SJCRH30 (cell line): Measurements from ENCODE around the gene AMOT. TPM values are rescaled to one million over a fixed set of nuclear protein-coding genes. Genes with fewer than 3 reads are reported as not detected.
A peak's percentile ranks its signal among the peaks of the same experiment; 100 is the strongest.

Source experiments
- DNase-seq, 2 experiments: peaks; one replicate each; pipeline ENCODE4 v3.0.0-alpha.2; 2015 to 2020
- H3K27ac ChIP-seq: fragments of 250-450 bp; sonication (Bioruptor Pico); 2 replicates; pipeline ENCODE4 v1.5.1; 2020; ENCODE audit warnings: mild to moderate bottlenecking, moderate library complexity
- H3K27me3 ChIP-seq: fragments of 250-450 bp; sonication (Bioruptor Pico); 2 replicates; pipeline ENCODE4 v1.5.1; 2020; ENCODE audit warnings: mild to moderate bottlenecking, moderate library complexity
- H3K36me3 ChIP-seq: fragments of 250-450 bp; sonication (Bioruptor Pico); 2 replicates; pipeline ENCODE4 v1.5.1; 2020; ENCODE audit warnings: mild to moderate bottlenecking, moderate library complexity
- H3K4me1 ChIP-seq: fragments of 250-450 bp; sonication (Bioruptor Pico); 2 replicates; pipeline ENCODE4 v1.5.1; 2020; ENCODE audit warnings: mild to moderate bottlenecking, moderate library complexity
- H3K4me3 ChIP-seq: fragments of 250-450 bp; sonication (Bioruptor Pico); 2 replicates; pipeline ENCODE4 v1.5.1; 2020; ENCODE audit warnings: mild to moderate bottlenecking, moderate library complexity
- H3K9me3 ChIP-seq: fragments of 250-450 bp; sonication (Bioruptor Pico); replicated peaks from 2 replicates; pipeline ENCODE4 v1.5.1; 2020; ENCODE audit warnings: mild to moderate bottlenecking, moderate library complexity
- total RNA-seq: library from RNA; depleted of rRNA; stranded (reverse); fragments of >200 nt; shearing (Covaris generic); gene quantifications from 2 replicates; pipeline ENCODE4 v1.2.3, GENCODE V29; 2014

AMOT gene
- total RNA-seq, 1 experiment from 2014 or later: 42.7 TPM

GRCh38 chrX:112851161-112851779, 10.6 kb upstream of the AMOT start:
- Histone ChIP-seq H3K9me3 (no peaks in the 10 kb centered on the region), H3K27me3 (no peaks in the 10 kb centered on the region), H3K4me3 (no peak overlapping the region), H3K36me3 (no peaks in the 10 kb centered on the region), H3K27ac (no peak overlapping the region), H3K4me1 (peaks cover 33% of the 10 kb centered on the region)
- no peak for DNase-seq

- Histone ChIP-seq H3K27ac (no peak overlapping the region), H3K4me1 (peaks cover 43% of the 10 kb centered on the region)
Measured at GRCh38 chrX:112849016-112849415, 8.4 kb upstream of the AMOT start.

DNA sequence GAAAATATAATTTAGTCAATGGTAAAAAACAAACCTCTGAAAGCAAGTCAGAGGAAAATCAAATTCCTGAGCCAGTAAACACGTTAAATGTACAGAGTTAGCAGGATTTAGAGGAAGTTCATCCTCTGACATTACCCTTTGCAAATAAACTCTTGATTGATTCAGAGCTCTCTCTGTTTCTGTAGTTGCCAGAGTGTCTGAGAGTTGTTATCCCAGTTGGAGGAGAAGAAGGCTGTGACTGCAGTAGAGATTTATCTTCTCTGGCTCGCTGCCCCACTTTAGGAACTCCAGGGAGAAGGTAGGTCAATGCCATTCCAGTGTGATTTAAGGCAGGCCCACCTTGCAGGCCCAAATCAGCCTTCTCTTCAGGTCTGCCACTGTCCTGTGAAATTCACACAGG, 6.2 kb upstream of the AMOT start:
- H3K9me3 ChIP-seq: no peaks in the 10 kb centered on the region
- H3K27me3 ChIP-seq: no peaks in the 10 kb centered on the region
- H3K36me3 ChIP-seq: no peaks in the 10 kb centered on the region
- DNase-seq: no peak
- no peak overlapping the region for H3K27ac ChIP-seq
- H3K4me3 ChIP-seq: no peak overlapping the region
- peaks cover 30% of the 10 kb centered on the region for H3K4me1 ChIP-seq

More at GRCh38 chrX:112849016-112849415, 8.4 kb upstream of the AMOT start:
- H3K36me3 ChIP-seq: no peaks in the 10 kb centered on the region
- H3K4me3 ChIP-seq: no peak overlapping the region
- H3K27me3 ChIP-seq: no peaks in the 10 kb centered on the region
- no peaks in the 10 kb centered on the region for H3K9me3 ChIP-seq
- DNase-seq: peak in 1 of 2 experiments; percentile 35

- Histone ChIP-seq H3K27me3 (no peaks in the 10 kb centered on the region), H3K9me3 (no peaks in the 10 kb centered on the region), H3K36me3 (no peaks in the 10 kb centered on the region), H3K27ac (no peak overlapping the region), H3K4me1 (peaks cover 24% of the 10 kb centered on the region), H3K4me3 (no peak overlapping the region)
- DNase-seq: peak; percentile 19 to 31
Measured at GRCh38 chrX:112846187-112846586, 5.6 kb upstream of the AMOT start.

DNA sequence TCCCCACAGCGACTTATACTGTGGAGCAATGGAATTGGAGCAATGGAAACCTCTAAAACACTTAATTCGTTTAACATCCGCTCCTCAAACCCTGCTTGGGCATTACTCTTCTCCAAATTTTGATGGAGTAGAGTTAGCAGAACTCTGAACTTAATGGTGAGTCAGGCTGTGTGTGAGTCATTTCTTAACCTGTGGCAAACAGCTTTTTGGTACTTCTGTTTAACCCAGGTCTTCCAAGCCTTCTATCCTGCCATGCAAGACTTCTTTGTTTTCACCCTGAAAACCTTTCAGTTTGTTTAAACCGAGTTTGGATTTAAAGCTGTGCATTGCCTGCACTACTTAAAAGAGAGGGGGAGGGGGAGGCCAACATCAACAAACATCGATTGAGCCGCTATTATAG, 3.6 kb upstream of the AMOT start:
- no peaks in the 10 kb centered on the region for H3K27me3 ChIP-seq
- DNase-seq: no peak
- H3K36me3 ChIP-seq: no peaks in the 10 kb centered on the region
- no peak overlapping the region for H3K27ac ChIP-seq
- peaks cover 20% of the 10 kb centered on the region for H3K4me1 ChIP-seq
- no peak overlapping the region for H3K4me3 ChIP-seq
- no peaks in the 10 kb centered on the region for H3K9me3 ChIP-seq

GRCh38 chrX:112841820-112842157, 1.2 kb upstream of the AMOT start:
- Histone ChIP-seq H3K9me3 (no peaks in the 10 kb centered on the region), H3K36me3 (no peaks in the 10 kb centered on the region), H3K27ac (peak overlapping the region; percentile 63), H3K4me3 (peak overlapping the region; percentile 81), H3K4me1 (peaks cover 15% of the 10 kb centered on the region), H3K27me3 (no peaks in the 10 kb centered on the region)
- DNase-seq: no peak

DNA sequence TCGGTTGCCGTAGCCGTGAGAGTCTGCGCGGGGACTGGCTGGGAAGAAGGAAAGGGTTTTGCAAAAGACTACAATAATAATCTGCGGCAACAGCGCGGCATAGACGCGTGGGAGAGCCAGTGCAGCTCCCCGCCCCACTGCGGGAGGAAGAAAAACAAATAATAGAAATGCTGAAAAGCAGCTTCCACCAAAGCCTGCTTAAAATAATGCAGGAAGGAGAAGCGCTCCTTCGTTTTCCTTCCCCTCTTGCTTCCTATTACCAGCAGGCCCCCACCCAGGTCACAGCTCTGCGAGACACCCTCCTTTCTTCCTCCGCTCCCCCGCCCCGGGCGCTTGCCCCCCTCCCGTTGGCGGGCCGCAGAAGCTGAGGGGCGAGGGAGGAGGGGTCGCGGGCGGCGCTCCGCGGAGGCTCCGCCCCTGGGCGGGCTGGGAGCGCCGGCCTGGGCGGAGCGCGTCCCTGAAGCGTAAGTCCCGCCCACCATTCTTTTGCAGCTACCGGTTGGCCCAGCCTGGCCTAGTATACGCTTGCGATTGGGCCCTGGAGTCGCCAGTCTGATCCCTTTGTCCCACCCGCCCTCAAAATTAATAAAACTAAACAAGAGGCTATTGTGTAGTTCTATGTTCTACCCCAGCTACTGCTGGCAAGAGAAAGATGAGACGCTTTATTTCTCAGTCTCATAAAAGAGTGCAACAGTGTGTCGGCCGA, 636 bp upstream of the AMOT start:
- Histone ChIP-seq H3K27ac (peak overlapping the region; percentile 82), H3K4me1 (peaks cover 14% of the 10 kb centered on the region), H3K9me3 (no peaks in the 10 kb centered on the region), H3K27me3 (no peaks in the 10 kb centered on the region), H3K36me3 (no peaks in the 10 kb centered on the region), H3K4me3 (peak overlapping the region; percentile 81)
- peak; percentile 95 to 98 for DNase-seq

DNA sequence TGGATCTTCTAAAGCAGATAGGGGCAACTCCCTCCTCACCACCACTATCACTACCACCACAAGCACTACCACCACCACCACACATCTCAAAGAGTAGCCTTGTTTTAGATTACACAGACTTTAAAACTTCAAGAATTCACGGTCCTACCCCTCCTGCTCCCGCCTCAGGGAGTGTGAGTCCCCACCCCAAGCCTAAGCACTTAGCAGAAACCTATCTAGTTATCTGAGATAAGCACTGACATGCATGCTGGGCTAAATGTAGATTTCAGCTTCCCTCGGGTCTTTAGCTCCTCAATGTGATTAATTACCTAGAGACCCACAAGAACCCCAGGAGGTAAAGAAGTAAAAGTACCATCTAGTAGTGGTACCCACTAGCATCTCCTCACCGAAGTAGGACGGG, 775 bp downstream of the AMOT start:
- Histone ChIP-seq H3K27me3 (no peaks in the 10 kb centered on the region), H3K9me3 (no peaks in the 10 kb centered on the region), H3K4me3 (peak overlapping the region; percentile 81), H3K27ac (peak overlapping the region; percentile 82), H3K4me1 (peaks cover 15% of the 10 kb centered on the region), H3K36me3 (no peaks in the 10 kb centered on the region)
- DNase-seq: no peak

GRCh38 chrX:112837531-112837930, 3.1 kb downstream of the AMOT start:
- Histone ChIP-seq H3K4me3 (no peak overlapping the region), H3K9me3 (no peaks in the 10 kb centered on the region), H3K27ac (no peak overlapping the region), H3K27me3 (no peaks in the 10 kb centered on the region), H3K4me1 (peaks cover 29% of the 10 kb centered on the region), H3K36me3 (no peaks in the 10 kb centered on the region)
- no peak for DNase-seq

- DNase-seq: no peak
- H3K27me3 ChIP-seq: no peaks in the 10 kb centered on the region
- no peak overlapping the region for H3K4me3 ChIP-seq
- no peak overlapping the region for H3K27ac ChIP-seq
- no peaks in the 10 kb centered on the region for H3K36me3 ChIP-seq
- no peaks in the 10 kb centered on the region for H3K9me3 ChIP-seq
- H3K4me1 ChIP-seq: peaks cover 30% of the 10 kb centered on the region
Measured at GRCh38 chrX:112835019-112835418, 5.6 kb downstream of the AMOT start.

DNA sequence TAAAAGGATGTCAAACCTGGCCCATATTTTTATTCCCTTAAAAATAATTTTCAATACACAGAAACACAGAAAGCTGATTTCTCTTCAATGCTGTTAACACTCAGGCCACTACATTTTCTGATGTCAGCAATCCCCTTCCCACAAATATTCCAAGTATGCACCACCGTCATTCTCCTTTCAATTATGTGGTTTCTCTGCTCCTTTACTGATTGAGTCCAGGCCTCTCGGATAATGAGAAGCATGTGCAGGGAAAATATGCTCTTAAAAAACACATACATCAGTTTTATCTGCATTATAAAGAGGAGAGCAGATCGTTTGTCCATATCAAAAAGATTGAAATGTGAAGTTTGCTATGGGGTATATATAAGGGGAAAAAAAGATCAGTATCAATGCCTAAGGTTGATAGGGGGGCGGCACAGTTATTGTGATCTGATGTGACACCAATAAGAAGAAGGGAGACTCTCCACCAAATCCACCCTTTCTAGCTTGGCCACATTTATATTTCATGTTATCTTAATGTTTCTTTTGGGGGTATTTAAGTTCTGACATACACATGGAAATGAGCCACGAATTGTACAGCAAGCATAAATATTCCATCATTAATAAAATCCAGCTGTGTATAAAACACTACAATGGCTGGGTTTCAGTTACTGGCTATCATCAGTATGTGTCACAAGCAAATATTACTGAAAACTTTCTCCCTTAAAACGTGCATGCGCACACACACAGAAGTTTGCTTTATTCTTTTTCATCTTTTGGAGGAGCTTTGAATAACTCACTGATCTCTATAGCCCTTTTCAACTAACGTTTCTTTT, 6.4 kb downstream of the AMOT start:
- Histone ChIP-seq H3K4me1 (peaks cover 30% of the 10 kb centered on the region), H3K27ac (peak overlapping the region; percentile 72), H3K27me3 (no peaks in the 10 kb centered on the region), H3K4me3 (peak overlapping the region; percentile 7; the same call in 1 of the 2 replicates), H3K9me3 (no peaks in the 10 kb centered on the region), H3K36me3 (no peaks in the 10 kb centered on the region)
- DNase-seq: peak; percentile 50 to 79

DNA sequence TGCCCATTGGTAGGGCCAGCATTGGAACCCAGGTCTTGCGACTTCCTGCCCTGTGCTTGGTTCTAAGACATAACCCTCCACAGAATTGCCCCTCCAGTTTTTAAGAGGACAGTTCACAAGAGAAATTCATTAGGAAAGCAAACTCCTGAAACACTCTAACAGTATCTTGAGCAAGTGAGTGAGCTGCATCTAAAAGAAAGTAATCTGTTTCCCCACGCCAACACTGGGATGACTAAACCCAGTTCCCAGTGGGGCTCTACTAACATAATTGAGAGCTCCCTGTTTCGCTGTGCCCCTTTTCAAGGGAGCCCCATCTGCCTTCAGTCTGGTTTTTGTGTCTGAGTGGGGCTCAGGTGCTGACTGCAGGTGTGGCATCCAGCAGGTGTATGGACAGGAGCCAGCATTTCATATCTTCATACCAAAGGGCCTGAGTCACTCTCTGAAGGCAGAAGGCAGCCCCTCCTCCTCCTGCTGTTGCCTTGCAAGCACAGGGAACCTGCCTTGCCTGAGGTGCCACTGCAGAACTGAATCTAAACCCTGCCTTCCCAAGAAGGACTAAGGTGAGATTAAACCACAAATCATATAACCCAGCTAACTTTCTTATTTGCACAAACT, 8.0 kb downstream of the AMOT start:
- Histone ChIP-seq H3K4me1 (peaks cover 30% of the 10 kb centered on the region), H3K27me3 (no peaks in the 10 kb centered on the region), H3K4me3 (no peak overlapping the region), H3K27ac (no peak overlapping the region), H3K36me3 (no peaks in the 10 kb centered on the region), H3K9me3 (no peaks in the 10 kb centered on the region)
- DNase-seq: no peak

DNA sequence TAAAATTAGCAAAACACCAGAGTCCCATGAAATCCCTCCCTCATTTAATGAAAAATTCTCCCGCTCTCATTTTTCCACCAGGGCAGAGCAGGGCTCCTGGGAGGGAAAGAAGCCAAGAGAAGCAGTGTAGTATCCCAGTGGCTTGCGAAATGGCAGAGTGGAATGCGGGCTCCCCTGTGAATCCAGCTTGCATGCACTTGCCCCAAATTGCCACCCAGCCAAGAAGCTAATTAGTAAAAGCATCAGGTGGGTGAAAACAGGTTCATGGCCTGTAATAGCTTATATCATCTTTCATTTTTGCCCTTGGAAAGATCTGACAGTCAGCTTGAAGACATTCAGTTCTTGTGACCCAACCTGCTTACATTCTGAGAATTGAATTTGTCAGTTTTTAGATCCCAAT, 10.1 kb downstream of the AMOT start:
- no peak overlapping the region for H3K27ac ChIP-seq
- DNase-seq: no peak
- H3K9me3 ChIP-seq: no peaks in the 10 kb centered on the region
- H3K36me3 ChIP-seq: no peaks in the 10 kb centered on the region
- H3K4me1 ChIP-seq: peaks cover 30% of the 10 kb centered on the region
- no peaks in the 10 kb centered on the region for H3K27me3 ChIP-seq
- H3K4me3 ChIP-seq: no peak overlapping the region

DNA sequence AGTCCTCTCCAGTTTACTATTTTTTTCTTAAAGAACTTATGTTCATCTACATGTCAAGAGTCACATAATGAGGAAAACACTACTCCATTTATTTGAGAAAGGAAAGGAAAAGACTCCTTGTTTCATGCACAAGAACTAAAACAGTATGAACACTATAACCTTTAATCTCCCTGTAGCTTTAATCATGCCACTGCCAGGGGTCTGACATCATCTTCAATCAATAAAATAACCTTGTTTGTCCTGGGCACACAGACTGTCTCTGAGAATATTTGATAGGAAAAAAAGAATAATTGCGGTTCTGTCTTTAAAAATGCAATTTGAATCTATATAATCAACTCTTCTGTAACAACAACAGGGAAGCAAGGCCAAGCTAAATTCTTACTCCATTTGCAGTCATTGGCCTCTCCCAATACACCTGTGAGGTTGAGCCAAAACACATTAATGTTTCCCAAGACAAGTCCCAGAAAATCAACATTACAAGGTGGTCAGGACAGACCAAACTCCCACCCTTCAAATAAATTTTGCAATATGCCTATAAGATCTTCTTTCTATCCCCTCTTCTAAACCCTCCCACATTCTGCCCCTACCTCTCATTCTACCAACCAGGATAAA, 13.2 kb downstream of the AMOT start:
- Histone ChIP-seq H3K36me3 (no peaks in the 10 kb centered on the region), H3K27ac (no peak overlapping the region), H3K4me1 (peaks cover 3% of the 10 kb centered on the region; the same call in 1 of the 2 replicates), H3K27me3 (no peaks in the 10 kb centered on the region), H3K9me3 (no peaks in the 10 kb centered on the region), H3K4me3 (no peak overlapping the region)
- DNase-seq: no peak
